NCI-H460 (cell line): ENCODE results near the gene CLEC4M. TPM values are rescaled to one million over a fixed set of nuclear protein-coding genes. Genes with fewer than 3 reads are reported as not detected.
A peak's percentile ranks its signal among the peaks of the same experiment; 100 is the strongest.
"Not testable (repeated sequence)": the region's sequence is repeated elsewhere in the genome, so short reads cannot be mapped to it uniquely, and the experiment has no call there.

ENCODE experiments used
- DNase-seq: peaks from one replicate; pipeline ENCODE4 v3.0.0-alpha.2; 2016; ENCODE audit warnings: low read depth; ENCODE audit errors: extremely low read depth
- total RNA-seq: library from RNA; depleted of rRNA; stranded (reverse); fragments of >200 nt; shearing (Covaris generic); gene quantifications from 2 replicates; pipeline ENCODE4 v1.2.3, GENCODE V29; 2014; rRNA removed

CLEC4M gene
- total RNA-seq, 1 experiment from 2014 or later: 0.05 TPM

GRCh38 chr19:7799640-7800355 lies 36.8 kb downstream of the CLEC4M start:
- peak; percentile 61 for DNase-seq

- no peak for DNase-seq
Measured at GRCh38 chr19:7801020-7801570, 38.1 kb downstream of the CLEC4M start.

GRCh38 chr19:7806234-7806633 lies 43.2 kb downstream of the CLEC4M start:
- DNase-seq: no peak

- no peak for DNase-seq
Measured at GRCh38 chr19:7806876-7807275, 43.8 kb downstream of the CLEC4M start.

- no peak for DNase-seq
Measured at GRCh38 chr19:7808108-7808507, 45.1 kb downstream of the CLEC4M start.

GRCh38 chr19:7811989-7812388 lies 48.9 kb downstream of the CLEC4M start:
- no peak for DNase-seq

GRCh38 chr19:7815325-7815724 lies 52.3 kb downstream of the CLEC4M start:
- DNase-seq: no peak

- not testable (repeated sequence) for DNase-seq
Measured at GRCh38 chr19:7816040-7816439, 53.0 kb downstream of the CLEC4M start.

- no peak for DNase-seq
Measured at GRCh38 chr19:7817801-7818200, 54.8 kb downstream of the CLEC4M start.

- DNase-seq: no peak
Measured at GRCh38 chr19:7818806-7819205, 55.8 kb downstream of the CLEC4M start.

Other genes with a start within 250 kb of the CLEC4M start
- gene ZNF358, start 247.1 kb upstream of the CLEC4M start, total RNA-seq: 5.9 and 7.6 TPM in 2 replicates
- 3.3 and 3.9 TPM in 2 replicates for gene MCOLN1, start 240.6 kb upstream of the CLEC4M start, total RNA-seq
- 40.8 and 45.5 TPM in 2 replicates for gene PNPLA6, start 227.5 kb upstream of the CLEC4M start, total RNA-seq
- gene CAMSAP3, start 167.4 kb upstream of the CLEC4M start, total RNA-seq: 0.35 and 0.89 TPM in 2 replicates
- gene XAB2, start 133.7 kb upstream of the CLEC4M start, total RNA-seq: 34.8 and 36.0 TPM in 2 replicates
- 20.4 and 20.6 TPM in 2 replicates for gene PET100, start 133.4 kb upstream of the CLEC4M start, total RNA-seq
- gene PCP2, start 129.5 kb upstream of the CLEC4M start, total RNA-seq: not detected in 2 replicates
- gene STXBP2, start 126.1 kb upstream of the CLEC4M start, total RNA-seq: 18.9 and 19.4 TPM in 2 replicates
- not detected in 2 replicates for gene RETN, start 94.2 kb upstream of the CLEC4M start, total RNA-seq
- gene MCEMP1, start 86.2 kb upstream of the CLEC4M start, total RNA-seq: not detected in 2 replicates
- gene TRAPPC5, start 82.4 kb upstream of the CLEC4M start, total RNA-seq: 40.2 and 73.1 TPM in 2 replicates
- gene FCER2, start 61.1 kb upstream of the CLEC4M start, total RNA-seq: not detected in 2 replicates
- not detected in 2 replicates for gene CLEC4G, start 31.1 kb upstream of the CLEC4M start, total RNA-seq
- gene CD209, start 15.7 kb upstream of the CLEC4M start, total RNA-seq: not detected in 2 replicates
- gene EVI5L, start 67.0 kb downstream of the CLEC4M start, total RNA-seq: 10.9 and 11.2 TPM in 2 replicates
- 0.43 TPM in 1 of 2 replicates, not detected in the other for gene PRR36, start 111.1 kb downstream of the CLEC4M start, total RNA-seq
- gene LRRC8E, start 125.3 kb downstream of the CLEC4M start, total RNA-seq: 4.6 and 5.2 TPM in 2 replicates
- gene MAP2K7, start 140.6 kb downstream of the CLEC4M start, total RNA-seq: 13.6 and 15.7 TPM in 2 replicates
- gene TGFBR3L, start 151.6 kb downstream of the CLEC4M start, total RNA-seq: 6.0 and 10.9 TPM in 2 replicates
- 21.3 and 27.4 TPM in 2 replicates for gene SNAPC2, start 157.1 kb downstream of the CLEC4M start, total RNA-seq
- 1.4 and 1.7 TPM in 2 replicates for gene CTXN1, start 162.9 kb downstream of the CLEC4M start, total RNA-seq
- gene TIMM44, start 180.4 kb downstream of the CLEC4M start, total RNA-seq: 127 and 135 TPM in 2 replicates
- gene ELAVL1, start 242.4 kb downstream of the CLEC4M start, total RNA-seq: 24.9 and 29.3 TPM in 2 replicates